Duodenal mucosa (tissue), 2 donors: ENCODE data around the gene ANKRD6.
"Not testable (repeated sequence)": the region's sequence is repeated elsewhere in the genome, so short reads cannot be mapped to it uniquely, and the experiment has no call there.

Source experiments
- H3K27ac ChIP-seq: one replicate; pipeline ENCODE4 v1.7.0; 2013; ENCODE audit warnings: low read depth, low read length
- H3K27me3 ChIP-seq, 2 donors: one replicate each; pipeline ENCODE4 v1.7.0; 2013; ENCODE audit warnings: low read length in 2 of 2, control low read depth in 1 of 2; ENCODE audit not compliant: insufficient read depth in 2 of 2, control insufficient read depth in 1 of 2
- H3K36me3 ChIP-seq, 2 donors: one replicate each; pipeline ENCODE4 v1.7.0; 2013; ENCODE audit warnings: low read length in 2 of 2, control low read depth in 1 of 2; ENCODE audit not compliant: insufficient read depth in 2 of 2, control insufficient read depth in 1 of 2
- H3K4me1 ChIP-seq, 2 donors: one replicate each; pipeline ENCODE4 v1.7.0; 2013; ENCODE audit warnings: low read length in 2 of 2, control low read depth in 1 of 2; ENCODE audit not compliant: insufficient read depth in 2 of 2, control insufficient read depth in 1 of 2
- H3K4me3 ChIP-seq, 2 donors: one replicate each; pipeline ENCODE4 v1.7.0; 2013; ENCODE audit warnings: low read length in 2 of 2, low read depth in 1 of 2
- H3K9ac ChIP-seq, 2 donors: one replicate each; pipeline ENCODE4 v1.7.0; 2013; ENCODE audit warnings: low read length in 2 of 2, low read depth in 1 of 2
- H3K9me3 ChIP-seq, 2 donors: one replicate each; pipeline ENCODE4 v1.7.0; 2013; ENCODE audit warnings: low read length in 2 of 2, control low read depth in 1 of 2; ENCODE audit not compliant: control insufficient read depth in 1 of 2

ANKRD6 gene

DNA sequence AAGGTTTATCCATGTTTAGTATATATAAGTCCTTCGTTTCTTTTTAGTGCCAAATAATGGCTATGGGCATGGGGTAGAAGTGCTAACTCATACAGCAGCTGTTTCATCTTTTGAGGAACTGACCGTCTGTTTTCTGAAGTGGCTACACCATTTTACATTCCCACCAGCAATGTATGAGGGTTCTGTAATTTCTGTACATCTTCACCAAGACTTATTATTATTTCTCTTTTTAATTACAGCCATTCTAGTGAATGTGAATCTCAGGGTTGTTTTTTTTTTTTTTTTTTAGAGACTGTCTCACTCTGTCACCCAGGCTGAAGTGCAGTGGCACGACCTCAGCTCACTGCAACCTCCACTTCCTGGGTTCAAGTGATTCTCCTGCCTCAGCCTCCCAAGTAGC lies 203.5 kb downstream of the ANKRD6 start:
- Histone ChIP-seq H3K4me1 (peaks cover 13 to 16% of the 10 kb centered on the region in 2 donors), H3K36me3 (peaks cover 0 to 13% of the 10 kb centered on the region in 2 donors)
- not testable (repeated sequence) for H3K9me3 ChIP-seq, H3K27me3 ChIP-seq, H3K9ac ChIP-seq, H3K4me3 ChIP-seq, H3K27ac ChIP-seq

DNA sequence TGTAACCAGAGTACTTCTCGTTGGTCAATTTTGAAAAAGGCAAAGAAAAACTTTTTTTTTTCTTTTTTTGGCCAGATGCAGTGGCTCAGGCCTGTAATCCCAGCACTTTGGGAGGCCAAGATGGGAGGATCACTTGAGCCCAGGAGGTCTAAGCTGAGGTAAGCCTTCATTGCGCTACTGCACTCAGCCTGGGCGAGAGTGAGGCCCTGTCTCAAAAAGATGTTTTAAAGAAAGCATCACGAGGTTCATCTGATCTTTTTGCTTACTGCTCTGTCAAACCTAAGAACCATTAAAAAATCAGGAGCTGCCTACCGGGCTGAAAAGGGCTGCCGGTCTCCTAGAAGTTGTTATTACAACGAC lies 205.0 kb downstream of the ANKRD6 start:
- Histone ChIP-seq H3K9me3 (no peaks in the 10 kb centered on the region), H3K4me1 (peaks cover 13 to 16% of the 10 kb centered on the region in 2 donors), H3K9ac (peak overlapping the region; percentile 79 to 82), H3K27me3 (no peaks in the 10 kb centered on the region), H3K4me3 (peak overlapping the region; percentile 90 to 96), H3K27ac (peak overlapping the region; percentile 92), H3K36me3 (peaks cover 0 to 16% of the 10 kb centered on the region in 2 donors)

DNA sequence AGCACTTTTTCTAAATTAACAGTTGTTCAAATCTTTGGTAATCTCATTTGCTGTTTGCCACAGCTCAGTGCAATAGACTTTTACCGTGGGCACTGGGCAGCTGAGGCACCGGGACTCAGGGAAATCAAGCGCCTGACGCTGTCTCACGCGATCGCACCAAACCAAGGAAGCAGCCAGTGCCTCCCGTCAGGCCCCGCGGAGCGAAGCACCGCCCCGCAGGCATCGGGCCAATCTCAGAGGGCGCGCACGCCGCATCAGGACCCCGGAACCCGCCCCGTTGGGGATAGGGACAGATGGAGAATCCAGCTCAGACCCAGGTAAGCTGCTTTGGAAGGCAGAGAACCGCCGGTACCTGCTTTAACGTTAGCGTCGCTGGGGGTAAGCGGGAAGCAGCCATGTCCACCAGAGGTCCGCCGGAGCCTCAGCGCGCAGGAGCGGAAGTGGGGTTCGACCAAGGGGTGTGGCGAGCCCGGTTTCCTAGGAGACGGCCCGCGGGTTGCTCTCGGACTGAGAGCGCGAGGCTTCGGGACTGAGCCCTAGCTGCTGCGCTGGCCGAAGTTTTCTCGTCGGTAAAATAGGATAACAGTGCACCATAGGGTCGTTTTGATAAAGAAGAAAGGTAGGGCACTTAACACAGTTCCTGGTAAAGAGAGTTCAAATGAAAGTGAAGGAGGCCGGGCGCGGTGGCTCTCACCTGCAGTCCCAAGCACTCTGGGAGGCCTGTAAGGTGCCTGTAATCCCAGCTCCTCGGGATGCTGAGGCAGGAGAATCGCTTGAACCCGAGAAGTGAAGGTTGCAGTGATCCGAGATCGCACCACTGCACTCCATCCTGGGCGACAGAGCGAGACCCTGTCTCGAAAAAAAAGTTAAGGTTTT lies 205.6 kb downstream of the ANKRD6 start, which contains the start of gene LYRM2:
Gene LYRM2 (minus strand): TSS at position 428 of the 876 bp plus-strand sequence. CDS start 31 bp downstream, at position 397.
- Histone ChIP-seq H3K4me3 (peak within 1 kb of the TSS; percentile 90 to 96), H3K4me1 (peaks cover 13 to 16% of the 10 kb centered on the region in 2 donors), H3K9ac (peak within 1 kb of the TSS; percentile 79 to 82), H3K27ac (peak within 1 kb of the TSS; percentile 92), H3K9me3 (no peaks in the 10 kb centered on the region), H3K27me3 (no peaks in the 10 kb centered on the region), H3K36me3 (peaks cover 5 to 22% of the 10 kb centered on the region in 2 donors)

DNA sequence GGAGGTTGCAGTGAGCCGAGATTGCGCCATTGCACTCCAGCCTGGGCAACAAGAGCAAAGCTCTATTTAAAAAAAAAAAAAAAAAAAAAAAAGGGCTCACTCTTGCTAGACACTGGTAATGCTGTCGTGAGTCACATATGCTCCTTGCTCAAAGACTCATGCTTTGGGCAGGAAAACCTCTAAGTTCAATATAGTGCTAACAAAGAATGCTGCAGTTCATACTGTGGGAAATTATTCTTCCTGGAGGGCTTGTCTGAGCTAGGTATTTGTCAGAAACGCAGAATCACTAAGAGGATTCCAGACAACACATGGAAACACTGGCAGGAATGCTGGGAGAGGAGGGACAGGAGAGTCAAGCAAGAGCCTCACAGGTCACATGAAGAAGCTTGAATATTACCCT lies 207.9 kb downstream of the ANKRD6 start:
- Histone ChIP-seq H3K27me3 (no peaks in the 10 kb centered on the region), H3K27ac (no peak overlapping the region), H3K36me3 (peaks cover 16 to 37% of the 10 kb centered on the region in 2 donors), H3K9me3 (no peaks in the 10 kb centered on the region), H3K4me3 (no peak overlapping the region), H3K4me1 (peaks cover 13 to 16% of the 10 kb centered on the region in 2 donors), H3K9ac (no peak overlapping the region)

DNA sequence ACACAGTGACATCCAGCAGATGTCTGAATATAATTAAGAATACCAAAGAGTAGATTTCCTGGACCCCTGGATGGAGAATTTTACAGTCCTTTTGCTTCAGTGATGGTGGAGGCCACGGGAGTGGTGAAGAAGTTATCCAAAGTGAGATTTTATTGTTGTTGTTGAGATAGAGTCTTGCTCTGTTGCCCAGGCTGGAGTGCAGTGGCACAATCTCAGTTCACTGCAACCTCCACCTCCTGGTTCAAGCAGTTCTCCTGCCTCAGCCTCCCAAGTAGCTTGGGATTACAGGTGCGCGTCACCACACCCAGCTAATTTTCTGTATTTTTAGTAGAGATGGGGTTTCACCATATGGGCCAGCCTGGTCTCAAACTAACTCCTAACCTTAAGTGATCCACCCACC lies 208.6 kb downstream of the ANKRD6 start:
- Histone ChIP-seq H3K4me1 (peaks cover 13 to 16% of the 10 kb centered on the region in 2 donors), H3K36me3 (peaks cover 16 to 37% of the 10 kb centered on the region in 2 donors)
- not testable (repeated sequence) for H3K4me3 ChIP-seq, H3K9me3 ChIP-seq, H3K27me3 ChIP-seq, H3K27ac ChIP-seq, H3K9ac ChIP-seq

DNA sequence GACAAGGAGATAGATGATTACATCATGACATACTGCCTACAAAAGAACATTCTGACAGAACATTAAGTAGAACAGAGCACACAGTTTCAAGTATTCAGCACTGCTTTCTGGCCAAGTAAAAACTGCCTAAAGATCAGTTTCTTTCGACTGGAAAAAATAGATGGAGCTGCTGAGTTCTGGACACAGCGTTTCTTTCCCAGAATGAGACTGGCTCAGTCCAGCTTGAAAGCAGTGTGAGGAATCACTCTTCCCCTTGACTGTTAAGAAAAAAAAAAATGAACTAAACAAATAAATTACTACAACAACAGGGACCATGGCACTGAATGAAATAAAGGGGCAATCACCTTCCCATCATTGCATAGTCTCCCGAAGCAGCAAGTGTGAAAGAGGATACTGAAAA lies 210.0 kb downstream of the ANKRD6 start:
- peaks cover 16 to 46% of the 10 kb centered on the region in 2 donors for H3K36me3 ChIP-seq
- H3K9me3 ChIP-seq = no peaks in the 10 kb centered on the region
- no peaks in the 10 kb centered on the region for H3K27me3 ChIP-seq
- H3K4me1 ChIP-seq = peaks cover 9 to 11% of the 10 kb centered on the region in 2 donors
- no peak overlapping the region for H3K9ac ChIP-seq
- H3K27ac ChIP-seq = no peak overlapping the region
- H3K4me3 ChIP-seq = no peak overlapping the region

DNA sequence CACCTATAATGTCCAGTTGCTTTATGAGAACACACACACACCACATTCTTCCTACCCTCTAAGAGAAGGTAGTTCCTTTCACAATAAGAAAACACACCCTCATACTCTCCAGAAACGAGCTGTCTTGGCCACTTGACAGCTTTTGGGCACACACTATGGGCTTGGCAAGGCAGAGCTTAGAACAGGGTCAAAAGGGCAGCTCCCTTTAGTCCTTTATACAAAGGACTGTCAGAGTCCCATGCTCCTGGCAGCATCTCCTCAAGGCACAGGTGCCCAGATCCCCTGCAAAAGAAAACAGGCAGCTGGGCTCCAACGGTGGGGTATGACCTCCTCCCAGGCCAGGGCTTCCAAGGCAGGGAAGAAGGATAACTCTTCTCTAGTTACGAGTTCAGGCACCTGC lies 210.5 kb downstream of the ANKRD6 start:
- Histone ChIP-seq H3K9ac (no peak overlapping the region), H3K9me3 (no peaks in the 10 kb centered on the region), H3K4me1 (peaks cover 8 to 9% of the 10 kb centered on the region in 2 donors), H3K27ac (no peak overlapping the region), H3K36me3 (peaks cover 16 to 49% of the 10 kb centered on the region in 2 donors), H3K4me3 (no peak overlapping the region), H3K27me3 (no peaks in the 10 kb centered on the region)

DNA sequence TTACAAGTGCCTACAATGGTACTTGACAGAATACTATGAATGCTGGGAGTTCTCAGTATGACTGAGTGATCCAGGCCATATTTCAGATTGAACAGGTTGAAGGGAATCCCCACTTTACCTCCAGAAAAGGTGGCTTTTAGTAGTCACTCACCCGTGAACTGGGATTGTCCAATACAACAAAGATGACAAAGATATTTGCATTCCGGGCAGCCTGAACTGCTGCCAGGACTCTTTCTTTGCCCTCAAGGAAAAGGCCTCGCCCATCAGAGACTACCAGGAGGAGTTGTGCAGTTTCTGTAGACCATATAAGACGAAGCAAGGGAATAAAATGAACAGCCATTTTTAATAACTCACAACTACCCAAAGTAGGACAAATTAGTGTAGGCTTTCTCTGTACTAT lies 211.9 kb downstream of the ANKRD6 start:
- Histone ChIP-seq H3K27ac (no peak overlapping the region), H3K9ac (no peak overlapping the region), H3K4me1 (no peaks in the 10 kb centered on the region), H3K36me3 (peaks cover 25 to 61% of the 10 kb centered on the region in 2 donors), H3K4me3 (no peak overlapping the region), H3K9me3 (no peaks in the 10 kb centered on the region), H3K27me3 (no peaks in the 10 kb centered on the region)

DNA sequence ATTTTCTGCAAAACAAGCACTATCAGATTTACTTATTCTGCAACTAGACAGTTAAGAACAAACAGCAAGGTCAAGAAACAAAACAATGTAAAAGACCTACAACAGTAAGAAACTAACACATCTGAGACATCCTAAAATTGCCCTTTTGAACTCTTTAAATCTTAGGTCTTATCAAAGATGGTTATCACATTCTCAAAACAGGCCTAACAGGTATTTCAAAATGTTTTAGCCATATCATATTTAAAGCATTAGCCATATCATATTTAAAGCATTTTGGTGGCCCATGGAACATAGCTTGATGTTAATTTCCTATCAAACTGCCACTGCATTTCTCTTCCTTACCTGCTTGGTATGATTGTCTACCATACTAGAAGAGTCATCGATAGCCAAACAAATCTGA lies 216.7 kb downstream of the ANKRD6 start:
- Histone ChIP-seq H3K9me3 (no peaks in the 10 kb centered on the region), H3K9ac (no peak overlapping the region), H3K27me3 (no peaks in the 10 kb centered on the region), H3K4me1 (no peaks in the 10 kb centered on the region), H3K27ac (no peak overlapping the region), H3K36me3 (peaks cover 25 to 74% of the 10 kb centered on the region in 2 donors), H3K4me3 (no peak overlapping the region)

DNA sequence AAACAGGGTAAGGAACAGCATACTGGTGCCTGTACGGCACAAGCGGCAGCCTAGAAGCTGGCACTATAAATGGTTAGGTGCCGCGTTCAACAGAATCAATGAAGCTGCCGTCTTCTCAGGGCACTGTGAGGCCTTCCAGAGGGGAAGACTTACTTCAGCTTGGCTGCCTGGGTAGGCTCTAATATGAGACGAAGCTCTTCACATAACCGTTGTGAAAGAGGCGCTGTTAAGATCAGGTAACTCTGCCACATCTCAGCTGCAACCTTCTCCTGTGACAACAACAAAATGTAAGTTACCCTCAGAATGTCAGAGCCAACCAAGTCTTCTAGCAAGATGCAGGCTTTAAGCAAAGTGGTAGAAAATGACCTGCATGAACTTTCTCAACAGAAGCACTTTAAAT lies 217.6 kb downstream of the ANKRD6 start:
- H3K27ac ChIP-seq = no peak overlapping the region
- H3K4me3 ChIP-seq = no peak overlapping the region
- H3K36me3 ChIP-seq = peaks cover 28 to 76% of the 10 kb centered on the region in 2 donors
- no peaks in the 10 kb centered on the region for H3K9me3 ChIP-seq
- no peak overlapping the region for H3K9ac ChIP-seq
- no peaks in the 10 kb centered on the region for H3K4me1 ChIP-seq
- no peaks in the 10 kb centered on the region for H3K27me3 ChIP-seq
